GM19372 (cell line): Measurements from ENCODE around the gene PAPPA2.

Source experiments
- ATAC-seq: cut with Tn5 transposase; IDR thresholded peaks from one replicate; pipeline ENCODE4 v1.9.1; 2021; ENCODE audit warnings: mild to moderate bottlenecking, low read depth, moderate library complexity; ENCODE audit not compliant: unreplicated experiment

PAPPA2 gene

DNA sequence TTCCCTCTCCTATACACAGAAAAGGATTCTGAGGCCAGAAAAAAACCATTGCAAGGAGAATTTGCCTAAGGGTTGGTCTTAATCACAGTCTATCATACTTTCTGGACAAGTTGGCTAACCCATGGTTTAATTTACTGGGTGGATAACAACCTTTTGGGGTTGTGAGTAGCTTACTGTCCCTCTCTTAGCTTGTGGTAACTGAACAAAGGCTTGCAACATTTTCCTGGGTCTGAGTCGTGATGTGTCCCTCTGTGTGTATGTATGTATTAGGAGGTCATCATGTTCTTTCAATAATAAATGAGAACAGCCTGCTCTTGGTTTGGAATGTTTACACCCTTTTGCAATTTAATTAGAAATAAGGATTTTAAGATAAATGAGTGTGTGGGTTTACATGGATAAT, 36.7 kb downstream of the PAPPA2 start:
- no peak for ATAC-seq

DNA sequence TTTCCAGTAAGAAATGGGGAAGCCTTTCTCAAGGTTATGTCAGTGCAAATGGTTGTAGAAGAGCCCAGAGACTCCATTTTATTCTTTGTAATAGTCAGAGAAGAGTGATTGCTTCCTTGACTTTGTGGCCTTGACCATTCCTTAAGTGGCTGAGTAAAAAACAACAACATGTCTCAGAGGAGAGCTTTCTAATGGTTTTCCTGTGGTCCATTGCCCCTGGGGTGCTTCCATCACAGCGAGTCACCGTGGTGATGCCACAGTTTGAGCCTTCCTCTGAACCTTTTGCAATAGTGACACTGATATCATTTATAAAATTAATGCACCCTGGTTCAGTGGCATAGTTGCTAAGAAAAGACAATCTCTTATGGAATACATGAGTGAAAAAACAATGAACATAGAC, 38.6 kb downstream of the PAPPA2 start:
- no peak for ATAC-seq

DNA sequence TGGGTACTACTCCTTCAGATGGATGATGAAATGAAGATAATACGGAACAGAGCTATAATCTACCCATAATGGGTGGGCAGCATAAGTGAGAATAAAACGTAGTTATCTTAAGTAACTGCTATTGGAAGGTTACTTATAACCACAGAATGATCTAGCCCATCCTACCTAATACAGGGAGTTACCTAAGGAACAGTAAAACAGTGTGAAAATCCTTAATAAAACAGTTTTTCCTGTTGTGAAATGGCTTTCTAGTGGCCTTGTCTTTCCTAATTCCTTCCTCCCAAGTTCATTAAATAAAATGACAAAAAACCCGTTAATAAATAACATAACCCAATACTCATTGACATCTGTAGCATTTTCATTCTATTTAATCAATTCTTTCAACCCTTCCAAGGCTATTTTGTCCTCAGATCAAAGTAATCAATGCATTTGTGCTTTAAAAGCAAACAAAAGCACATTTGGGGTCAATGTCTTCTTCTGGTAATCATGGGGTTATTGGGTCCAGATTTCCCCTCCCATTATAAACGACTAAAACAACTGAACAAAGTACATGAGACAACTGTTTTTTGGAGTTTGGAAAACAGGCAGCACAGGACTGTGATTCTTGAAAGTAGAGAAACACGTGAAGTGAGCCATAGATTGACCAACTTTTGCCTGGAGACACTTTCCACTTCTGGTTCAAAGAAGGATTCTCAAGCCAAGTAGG, 42.0 kb downstream of the PAPPA2 start:
- ATAC-seq = no peak

DNA sequence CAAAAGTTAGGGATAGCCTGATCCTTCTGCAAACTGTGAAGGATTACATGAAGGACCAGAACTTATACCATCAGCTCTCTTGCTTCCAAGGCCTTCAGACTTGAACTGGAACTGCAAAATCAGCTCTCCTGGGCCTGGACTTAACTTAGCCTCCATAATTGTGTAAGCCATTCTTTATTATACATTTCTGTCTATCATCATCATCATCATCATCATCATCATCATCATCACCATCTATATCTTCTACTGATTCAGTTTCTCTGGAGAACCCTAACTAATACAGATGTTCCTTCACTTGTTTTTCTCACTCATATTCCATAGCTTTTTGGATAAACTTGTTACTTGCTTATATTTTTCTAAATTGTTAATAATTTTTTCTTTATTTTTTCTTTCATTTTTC, 50.0 kb downstream of the PAPPA2 start:
- ATAC-seq = no peak

DNA sequence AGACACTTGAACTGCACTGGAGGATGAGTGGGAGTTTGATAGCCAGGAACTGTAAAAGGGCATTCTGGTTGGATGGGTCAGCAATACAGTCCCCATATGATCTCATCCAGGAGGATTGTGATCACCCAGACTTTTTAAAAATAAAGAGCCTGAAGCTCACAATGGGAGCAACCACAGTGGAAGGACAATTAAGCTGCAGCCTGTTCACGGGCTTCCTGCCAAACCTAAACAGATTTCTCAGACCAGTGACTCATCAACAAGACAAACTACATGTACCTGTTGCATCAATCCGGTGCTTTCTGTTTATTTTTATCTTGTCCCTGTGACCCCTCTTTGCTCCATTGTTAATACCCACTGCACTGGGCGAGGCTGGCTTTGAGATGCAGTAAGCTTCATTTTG, 52.3 kb downstream of the PAPPA2 start:
- ATAC-seq = no peak

DNA sequence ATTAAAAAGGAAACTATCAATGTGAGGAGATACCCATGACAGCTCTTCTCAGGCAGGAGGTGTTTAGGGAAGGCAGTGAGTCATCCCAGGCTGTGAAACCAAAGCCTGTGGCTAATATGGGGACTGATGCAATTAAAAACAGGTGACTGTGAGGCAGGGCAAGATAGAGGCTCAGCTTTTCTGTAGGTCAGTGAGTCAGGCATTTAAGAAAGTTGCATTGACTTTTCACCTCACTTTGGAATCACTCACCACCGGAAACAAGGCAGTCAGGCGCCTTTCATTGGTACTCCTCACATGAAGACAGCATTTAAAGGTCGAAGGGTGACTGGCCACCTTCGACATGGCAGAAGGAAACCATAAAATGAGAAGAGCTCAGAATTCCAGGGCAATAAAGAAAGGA, 54.5 kb downstream of the PAPPA2 start:
- ATAC-seq = no peak

DNA sequence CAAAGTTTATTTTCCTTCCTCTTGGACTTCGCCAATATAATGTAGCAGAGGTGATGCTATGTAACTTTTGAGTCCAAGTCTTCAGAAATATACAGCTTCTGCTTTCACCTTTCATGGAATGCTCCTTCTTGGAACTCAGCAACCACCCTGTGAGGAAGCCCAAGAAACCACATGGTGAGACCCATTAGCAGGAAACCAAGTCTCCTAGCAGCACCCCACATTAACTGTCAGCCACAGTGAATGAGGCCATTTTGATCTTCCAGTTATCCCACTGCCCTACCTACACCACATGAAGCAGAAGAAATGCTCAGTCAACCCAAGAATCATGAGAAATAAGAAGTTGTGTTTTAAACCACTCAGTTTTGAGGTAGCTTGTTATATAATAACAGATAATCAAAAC, 58.2 kb downstream of the PAPPA2 start:
- no peak for ATAC-seq

DNA sequence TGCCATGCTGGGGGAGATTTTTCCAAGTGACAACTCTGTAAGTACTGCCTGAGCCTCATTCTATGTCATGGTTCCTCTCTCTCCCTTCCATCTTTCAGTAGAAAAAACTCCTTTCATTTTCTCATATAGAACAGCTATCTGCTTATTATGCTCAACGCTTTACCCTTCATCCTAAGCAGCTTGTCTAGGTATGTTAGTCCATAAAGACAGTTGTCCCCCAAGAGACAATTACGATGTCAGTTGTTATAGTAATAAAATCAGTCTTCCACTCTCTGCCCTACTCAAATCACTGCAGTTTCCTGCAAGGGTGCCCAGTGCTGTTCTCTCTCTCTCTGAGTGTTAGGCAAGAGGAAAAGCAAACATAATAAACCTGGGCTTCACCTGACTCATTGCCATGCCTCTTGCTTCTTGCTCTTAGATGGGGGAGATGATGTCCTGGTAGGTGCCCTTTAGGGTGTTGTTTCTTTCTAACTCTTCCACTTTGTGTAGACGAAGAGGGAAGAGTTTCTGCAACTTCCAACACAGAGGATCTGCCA, 59.4 kb downstream of the PAPPA2 start:
- no peak for ATAC-seq

DNA sequence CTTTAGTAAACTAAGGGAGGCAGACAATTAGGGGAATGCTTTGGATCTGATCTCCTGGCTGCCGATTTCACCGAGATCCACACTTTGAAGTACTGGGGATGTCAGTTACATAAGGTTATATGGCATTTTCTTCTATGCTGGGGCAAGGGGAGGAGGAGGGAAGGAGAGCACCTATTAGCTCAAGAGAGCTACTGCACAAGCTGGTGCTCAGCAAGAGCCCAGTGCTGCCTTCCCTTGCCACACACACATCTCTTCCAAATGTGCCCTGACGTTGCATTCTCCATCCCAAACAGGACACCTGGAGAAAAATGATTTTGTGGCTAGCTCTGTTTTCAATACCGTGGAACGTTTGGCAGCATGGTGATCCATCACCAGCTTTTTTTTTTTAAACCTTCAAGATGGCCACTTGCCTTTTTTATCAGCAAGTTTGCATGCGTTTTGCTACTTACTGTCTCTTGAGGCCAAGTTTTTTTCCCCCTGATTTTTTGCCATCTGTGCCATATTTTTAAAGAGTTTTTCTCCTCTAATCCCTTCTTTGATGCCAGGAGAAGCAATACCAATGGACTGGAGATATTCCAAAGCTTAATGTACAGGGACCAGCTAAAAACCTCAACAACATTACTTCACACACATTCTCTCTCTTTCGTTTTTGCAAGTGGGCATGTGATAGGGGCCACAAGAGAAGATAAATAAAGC, 66.6 kb downstream of the PAPPA2 start:
- ATAC-seq = no peak

DNA sequence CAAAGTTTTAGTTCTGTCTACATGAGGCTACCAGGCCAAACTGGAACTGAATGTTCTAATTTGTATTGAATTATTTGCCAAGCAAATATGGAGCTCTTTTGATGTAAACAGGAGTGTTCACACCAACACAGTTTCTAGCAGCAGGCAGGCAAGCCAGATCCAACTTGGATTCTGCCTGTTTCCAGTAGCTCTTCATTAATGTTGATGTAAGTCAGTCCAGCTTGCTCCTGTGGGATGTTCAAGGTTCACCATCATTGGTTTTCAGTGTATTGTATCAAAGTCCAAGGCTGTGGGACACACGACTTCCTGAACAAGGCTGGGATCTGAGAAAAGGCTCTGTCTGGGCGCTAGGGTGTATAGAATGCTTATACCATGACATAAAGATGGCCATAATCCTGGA, 68.1 kb downstream of the PAPPA2 start:
- no peak for ATAC-seq

DNA sequence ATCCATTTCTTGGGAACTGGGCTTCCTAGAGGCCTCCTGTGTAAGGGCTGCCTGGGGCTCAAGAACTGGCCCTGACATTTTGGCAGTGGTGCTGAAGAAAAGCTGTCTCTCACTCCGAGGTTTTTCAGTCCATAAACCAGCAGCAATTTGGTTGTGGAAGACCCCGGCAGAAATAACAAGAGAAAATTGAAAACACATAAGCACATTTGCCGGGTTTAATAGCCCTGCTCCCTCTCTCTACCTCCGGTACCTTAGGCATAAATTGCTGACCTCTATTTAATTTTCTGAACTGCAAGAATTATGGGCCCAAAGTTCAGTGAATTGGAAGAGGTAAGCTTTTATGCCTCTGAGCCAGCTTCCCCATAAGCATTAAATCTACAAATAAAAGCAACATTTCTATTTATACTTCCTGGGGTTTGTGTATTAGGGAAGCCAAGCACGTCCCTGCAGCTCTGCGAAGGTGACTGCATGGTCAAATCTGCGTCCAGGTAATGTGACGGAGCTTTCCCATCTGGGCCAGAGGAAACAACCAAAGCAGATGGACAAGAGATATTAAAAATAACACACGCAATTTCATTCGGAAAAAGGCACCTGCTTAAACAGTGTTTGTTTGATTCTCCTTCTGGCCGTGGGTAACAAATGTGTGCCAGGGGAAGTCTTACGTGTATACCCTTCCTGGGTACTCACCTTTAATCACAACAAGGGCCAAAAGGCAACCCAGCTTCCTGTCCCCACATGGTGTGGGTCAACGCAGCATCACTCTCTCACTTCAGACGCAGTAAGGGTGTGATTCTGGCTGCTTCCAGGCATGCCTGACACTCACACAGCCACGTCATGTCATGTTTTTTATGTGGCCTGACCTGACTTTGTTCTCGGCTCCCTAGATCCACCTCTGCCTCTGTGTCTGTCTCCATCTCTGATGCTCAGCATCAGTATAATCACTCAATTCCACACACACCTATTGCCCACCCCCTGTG, 69.2 kb downstream of the PAPPA2 start:
- ATAC-seq = no peak

DNA sequence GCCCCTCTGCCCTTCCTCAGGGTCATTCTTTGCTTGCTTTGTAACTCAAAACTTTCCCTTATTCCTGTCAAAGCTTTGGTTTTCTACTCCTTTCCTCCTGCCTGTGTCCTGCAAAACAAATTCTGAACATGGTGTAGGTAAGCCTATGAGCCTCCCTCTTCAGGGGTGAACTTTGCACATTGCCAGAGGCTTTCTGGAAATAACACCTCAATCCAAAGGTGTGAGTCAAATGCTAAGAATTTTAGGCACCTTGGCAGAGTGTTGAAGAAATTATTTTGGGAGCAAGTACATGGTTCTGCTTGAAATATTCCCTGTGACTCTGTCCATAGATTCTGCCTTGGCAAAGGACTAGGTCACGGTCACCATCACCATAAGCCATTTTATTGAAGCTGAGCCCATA, 70.0 kb downstream of the PAPPA2 start:
- no peak for ATAC-seq

DNA sequence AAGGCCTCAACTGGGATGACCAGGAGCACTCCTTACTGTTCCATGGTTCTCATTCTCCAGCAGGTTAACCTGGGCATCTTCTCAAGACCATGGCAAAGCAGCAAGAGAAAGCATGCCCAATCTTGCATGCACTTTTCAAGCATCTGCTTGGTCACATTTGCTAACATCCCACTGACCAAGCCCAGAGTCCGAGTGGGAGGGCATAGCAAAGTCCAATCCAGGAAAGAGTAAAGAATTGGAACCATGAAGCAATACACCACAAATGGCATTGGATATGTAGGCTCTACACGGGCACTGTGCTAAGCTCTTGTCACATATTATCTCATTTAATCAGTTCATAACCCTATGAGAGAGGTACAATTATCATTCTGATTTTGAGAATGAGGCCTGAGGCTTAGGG, 73.6 kb downstream of the PAPPA2 start:
- no peak for ATAC-seq

DNA sequence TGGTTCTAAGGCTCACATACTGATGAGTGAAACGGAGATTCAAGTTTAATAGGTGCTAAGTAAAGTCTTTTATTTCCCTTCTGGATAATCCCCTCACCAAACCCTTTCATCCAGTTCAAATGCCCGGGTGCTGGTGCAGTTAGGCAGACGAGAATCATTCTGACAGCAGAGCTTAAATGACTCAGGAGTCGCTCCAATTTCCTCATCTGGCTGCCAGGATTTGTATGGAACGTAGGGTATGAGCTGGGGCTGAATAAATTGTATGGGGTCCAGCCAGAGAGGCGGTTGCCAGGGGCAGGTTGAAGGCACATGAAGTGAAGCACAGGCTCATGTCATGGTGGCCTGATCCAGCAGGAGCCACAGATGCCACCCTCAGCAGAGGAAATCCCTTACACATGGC, 76.0 kb downstream of the PAPPA2 start:
- no peak for ATAC-seq

DNA sequence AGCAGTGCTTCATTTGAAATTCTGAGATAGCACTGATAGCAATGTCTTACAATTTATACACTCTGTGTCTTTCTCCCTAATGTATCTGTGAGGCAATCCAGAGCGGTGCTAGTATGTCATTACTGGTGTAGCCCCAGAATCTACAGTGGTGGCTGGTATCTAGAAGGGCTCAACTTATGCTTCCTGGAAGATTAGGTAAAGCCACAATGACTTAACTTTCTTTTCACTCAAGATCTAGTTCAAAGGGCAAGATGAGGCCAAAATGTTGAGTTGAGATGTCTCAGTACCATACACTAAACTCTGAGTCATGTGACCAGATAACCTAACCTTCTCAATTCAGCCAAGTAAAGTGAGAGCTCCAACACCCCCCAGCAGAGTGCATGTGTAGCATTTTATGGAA, 77.5 kb downstream of the PAPPA2 start:
- ATAC-seq = no peak

DNA sequence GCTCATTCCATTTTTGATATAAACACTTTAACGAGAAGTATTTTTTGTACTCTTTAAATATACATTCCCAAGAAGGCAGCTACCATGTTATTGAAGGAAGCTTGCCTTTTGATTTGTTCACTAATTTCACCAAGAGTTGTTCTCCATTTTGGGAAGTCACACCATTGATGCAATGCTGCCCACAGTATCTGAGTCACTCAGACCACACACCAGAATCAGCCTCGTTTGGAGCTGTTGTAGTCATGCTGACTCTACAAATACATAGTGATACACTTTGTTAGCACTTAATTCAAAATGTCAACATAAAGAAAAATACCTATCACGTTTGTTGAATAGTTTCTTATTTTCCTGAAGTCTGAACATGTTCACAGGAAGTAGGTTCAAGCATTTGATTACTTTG, 78.7 kb downstream of the PAPPA2 start:
- ATAC-seq = no peak

DNA sequence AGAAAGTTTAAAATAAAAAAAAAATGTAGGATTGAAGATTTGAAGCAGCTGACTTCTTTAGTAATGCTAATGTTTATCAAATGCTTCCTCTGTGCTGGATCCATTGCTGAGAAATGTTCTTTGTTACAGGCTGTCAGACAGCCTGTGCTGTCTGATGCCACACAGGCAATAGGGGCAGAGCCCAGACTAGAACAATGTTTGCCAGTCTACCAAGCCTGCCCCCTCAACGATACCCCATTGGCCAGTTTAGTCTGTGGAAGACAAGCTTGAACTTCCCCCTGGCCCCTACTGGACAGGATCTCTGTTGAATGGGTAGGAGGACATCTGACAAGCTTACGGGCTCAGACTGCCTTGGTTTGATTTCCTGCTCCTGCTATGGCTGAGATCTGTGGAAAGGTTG, 79.4 kb downstream of the PAPPA2 start:
- no peak for ATAC-seq

DNA sequence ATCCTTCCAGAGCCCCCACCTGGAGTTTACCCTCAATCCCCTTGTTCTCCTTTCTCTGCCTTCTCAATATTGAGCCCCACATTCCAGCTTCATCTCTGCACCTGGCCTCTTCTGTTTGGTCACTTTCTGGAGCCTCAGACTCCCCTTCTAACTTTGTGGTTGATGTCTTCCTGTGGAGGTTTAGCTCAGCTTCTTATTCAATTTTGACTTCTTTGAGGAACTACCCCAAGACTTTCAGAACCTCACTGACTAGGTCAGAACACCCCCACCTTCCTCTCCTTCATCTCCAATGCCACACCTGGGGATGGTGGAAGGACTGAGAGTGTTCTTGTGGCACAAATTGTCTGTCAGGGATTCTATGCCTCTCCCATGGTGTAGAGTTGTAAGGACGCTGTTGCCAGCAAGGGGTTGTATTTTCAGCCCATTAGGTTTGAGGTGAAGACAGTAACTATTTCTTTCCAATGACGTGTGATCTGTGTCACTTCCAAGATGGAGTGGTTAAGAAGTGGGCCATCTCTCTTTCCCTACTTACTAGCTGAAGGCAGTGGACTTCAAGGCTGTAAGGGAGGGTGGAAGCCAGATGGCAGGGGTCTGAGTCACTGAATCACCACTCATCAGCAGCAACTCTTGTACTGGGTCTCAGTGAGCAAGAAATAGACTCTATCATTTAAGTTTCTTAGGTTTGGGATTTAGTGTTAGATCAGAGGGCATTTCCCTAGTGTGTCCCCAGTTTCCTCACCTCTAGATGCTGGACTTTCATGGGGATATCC, 80.6 kb downstream of the PAPPA2 start:
- ATAC-seq = no peak

DNA sequence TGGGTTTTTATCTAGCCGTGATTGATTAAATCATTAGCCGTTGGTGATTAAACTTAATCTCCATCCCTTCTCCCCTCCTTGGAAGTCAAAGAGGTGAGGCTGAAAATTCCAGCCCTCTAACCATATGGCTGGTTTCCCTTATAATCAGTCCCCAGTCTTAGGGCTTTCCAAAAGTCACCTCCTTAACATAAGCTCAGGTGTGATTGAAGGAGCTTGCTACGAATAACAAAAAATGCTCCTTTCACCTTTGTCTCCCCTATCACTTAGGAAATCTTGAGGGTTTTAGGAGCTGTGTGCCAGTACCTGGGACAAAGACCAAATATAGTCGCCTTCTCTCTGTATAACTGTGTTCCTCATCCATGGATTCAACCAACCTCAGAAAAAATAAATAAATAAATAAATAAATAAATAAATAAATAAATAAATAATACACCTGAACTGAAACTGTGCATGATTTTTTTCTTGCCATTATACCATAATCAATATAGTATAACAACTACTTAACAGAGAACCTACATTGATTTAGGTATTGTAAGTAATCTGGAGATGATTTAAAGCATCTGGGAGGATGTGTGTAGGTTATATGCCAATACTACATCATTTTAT, 82.2 kb downstream of the PAPPA2 start:
- ATAC-seq = no peak

DNA sequence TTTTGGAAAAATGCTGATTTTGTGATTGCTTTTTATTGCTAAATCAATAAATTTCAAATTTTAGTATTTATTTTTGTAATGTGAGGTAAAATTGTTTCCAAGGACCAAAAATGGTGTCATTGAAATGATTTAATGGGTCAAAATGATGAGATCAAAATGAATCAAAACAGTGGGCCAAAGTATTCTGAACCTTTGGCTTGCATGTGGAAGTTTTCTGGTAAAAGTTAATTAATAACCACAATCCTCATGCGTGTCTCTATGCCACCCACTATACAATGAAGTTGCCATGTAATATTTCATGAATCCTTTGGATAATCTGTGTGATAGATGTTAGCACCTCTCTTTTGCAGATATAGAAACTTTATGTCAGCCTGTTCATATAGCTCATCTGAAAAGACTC, 83.8 kb downstream of the PAPPA2 start:
- ATAC-seq = no peak
